ENCODE data around the gene DOK3.

DOK3 gene

DNA sequence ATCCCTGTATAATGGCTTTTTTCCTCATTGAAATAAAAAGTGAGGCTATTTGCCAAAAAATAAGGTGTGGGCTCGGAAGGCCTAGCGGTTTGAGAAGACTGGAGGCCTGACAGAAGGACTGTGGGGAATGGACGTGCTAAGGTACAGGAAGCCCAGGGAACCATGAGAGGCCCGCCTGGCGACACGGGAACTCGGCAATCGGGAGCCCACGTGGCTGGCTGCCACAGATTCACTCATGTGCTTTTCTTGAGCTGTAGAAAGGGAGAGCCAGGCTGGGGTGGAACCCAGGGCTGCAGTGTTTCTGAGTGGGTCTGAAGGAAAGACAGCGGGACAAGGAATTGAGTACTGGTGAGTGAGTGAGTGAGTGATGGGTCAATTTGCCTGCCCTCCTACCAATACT, 19.0 kb upstream of the DOK3 start:
- TF ChIP-seq POLR2A (IDR thresholded peaks at IDR 0.05; ENCODE audit: low read depth, low read length): no peak
- FAIRE-seq (no peak), DNase-seq (ENCODE audit: insufficient read length, low spot score) (no peak)

DNA sequence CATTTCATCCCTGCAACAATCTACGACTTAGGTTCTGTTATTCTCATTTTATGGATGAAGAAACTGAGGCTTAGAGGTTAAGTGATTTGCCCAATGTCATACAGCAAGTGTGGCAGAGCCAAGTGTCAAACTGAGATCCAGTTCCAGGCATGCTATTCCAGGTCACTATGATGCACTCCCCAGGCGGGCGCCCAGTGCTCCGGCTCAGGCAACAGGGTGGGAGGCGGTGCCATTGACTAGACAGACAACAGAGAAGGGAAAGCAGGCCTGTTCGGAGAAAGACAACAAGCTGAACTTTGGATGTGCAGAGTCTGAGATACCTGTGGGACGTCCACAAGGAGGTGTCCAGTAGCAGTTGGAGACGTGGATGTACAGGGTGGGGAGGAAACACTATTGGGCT, 18.0 kb upstream of the DOK3 start:
- DNase-seq (ENCODE audit: insufficient read length, low spot score) (no peak), FAIRE-seq (no peak)
- no peak for TF ChIP-seq POLR2A (IDR thresholded peaks at IDR 0.05; ENCODE audit: low read depth, low read length)

DNA sequence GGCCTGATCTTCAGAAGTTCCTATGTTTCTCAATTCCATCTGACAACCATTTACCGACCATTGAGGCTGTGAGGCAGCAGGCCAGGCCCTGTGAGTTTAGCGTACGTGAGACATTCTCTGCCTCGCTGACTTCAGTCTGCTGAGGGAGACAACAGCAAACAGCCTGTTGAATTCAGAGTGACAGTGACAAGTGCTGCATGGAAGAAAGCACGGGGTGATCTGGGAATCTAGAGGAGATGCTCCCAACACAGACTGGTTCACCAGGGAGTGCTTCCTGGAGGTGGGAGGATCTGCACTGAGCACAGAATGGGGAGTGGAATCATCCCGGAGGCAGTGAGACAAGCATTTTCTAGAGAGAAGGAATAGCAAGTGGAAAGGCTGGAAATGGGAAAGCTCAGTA, 17.2 kb upstream of the DOK3 start:
- DNase-seq (ENCODE audit: insufficient read length, low spot score): no peak
- FAIRE-seq: no peak
- TF ChIP-seq POLR2A (IDR thresholded peaks at IDR 0.05; ENCODE audit: low read depth, low read length): no peak

DNA sequence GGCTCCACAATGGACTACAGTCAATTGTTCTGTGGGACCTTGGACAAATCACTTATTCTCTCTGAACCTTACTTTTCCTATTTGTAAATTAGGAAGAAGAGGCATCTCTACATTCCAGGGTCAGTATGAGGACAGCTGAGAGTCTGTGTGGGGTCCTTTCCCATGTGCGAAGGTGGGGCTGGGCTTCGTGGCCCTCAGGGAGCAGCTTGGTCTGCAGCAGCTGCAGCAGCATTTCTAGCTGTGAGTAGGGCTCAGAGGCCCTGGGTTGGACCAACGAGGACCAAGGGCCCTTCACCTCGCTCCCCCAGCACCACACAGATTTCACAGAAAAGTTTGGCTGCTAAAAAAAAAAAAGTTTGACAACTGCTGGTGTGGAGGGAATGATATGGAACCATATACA, 16.6 kb upstream of the DOK3 start:
- DNase-seq (ENCODE audit: insufficient read length, low spot score) (no peak), FAIRE-seq (no peak)
- TF ChIP-seq POLR2A (IDR thresholded peaks at IDR 0.05; ENCODE audit: low read depth, low read length): no peak

DNA sequence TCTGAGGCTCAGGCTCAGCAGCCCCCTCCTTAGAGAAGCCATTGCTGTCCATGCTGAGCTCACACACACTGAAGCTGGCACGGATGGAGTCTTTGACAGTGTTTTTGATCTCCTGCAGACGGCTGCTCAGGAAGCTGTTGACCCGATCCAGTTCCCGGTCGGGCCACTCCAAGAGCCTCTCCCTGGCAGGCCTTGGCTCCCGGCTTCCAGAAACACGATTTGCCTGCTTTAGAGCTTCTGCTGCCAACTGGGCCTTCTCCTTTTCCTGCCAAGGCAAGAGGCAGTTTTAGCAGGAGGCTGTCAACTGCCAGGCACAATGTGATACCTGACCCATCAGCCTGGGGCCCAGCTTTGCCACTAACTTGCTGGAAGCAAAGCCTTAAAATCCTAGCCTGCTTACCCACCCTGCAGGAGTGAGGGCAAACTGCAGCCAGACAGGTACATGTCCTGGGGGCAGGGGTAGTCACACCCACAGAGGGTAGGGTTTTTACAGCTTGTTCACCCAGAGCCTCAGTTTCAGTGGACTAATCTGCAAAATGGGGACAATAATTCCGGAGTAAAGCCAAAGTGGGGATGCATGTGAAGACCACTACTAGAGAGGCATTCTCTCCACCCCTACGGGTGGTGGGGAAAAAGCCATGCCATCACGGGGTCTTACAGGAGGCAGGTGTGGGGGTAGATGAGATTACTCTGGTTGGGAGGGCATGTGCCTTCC, 15.5 kb upstream of the DOK3 start:
- TF ChIP-seq POLR2A (IDR thresholded peaks at IDR 0.05; ENCODE audit: low read depth, low read length): no peak
- DNase-seq (ENCODE audit: insufficient read length, low spot score) (no peak), FAIRE-seq (no peak)

DNA sequence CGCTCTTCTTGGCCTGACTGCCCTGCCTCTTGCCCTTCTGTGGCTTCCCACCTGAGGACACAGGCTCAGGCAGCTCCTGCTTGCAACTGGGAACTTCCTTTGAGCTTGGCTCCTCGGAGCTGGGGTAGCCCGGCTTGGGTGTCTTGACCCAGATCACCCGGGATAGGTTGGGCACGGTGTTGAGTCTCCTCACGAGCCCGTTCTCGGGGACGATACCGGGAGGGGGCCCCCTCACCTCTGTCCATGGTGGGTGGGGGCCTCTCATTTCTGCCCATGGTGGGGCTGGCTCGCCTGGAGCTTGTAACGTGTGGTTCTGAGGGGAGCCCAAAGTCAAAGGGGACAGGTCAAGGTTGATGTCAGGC, 14.9 kb upstream of the DOK3 start:
- DNase-seq (ENCODE audit: insufficient read length, low spot score) (no peak), FAIRE-seq (no peak)
- no peak for TF ChIP-seq POLR2A (IDR thresholded peaks at IDR 0.05; ENCODE audit: low read depth, low read length)

DNA sequence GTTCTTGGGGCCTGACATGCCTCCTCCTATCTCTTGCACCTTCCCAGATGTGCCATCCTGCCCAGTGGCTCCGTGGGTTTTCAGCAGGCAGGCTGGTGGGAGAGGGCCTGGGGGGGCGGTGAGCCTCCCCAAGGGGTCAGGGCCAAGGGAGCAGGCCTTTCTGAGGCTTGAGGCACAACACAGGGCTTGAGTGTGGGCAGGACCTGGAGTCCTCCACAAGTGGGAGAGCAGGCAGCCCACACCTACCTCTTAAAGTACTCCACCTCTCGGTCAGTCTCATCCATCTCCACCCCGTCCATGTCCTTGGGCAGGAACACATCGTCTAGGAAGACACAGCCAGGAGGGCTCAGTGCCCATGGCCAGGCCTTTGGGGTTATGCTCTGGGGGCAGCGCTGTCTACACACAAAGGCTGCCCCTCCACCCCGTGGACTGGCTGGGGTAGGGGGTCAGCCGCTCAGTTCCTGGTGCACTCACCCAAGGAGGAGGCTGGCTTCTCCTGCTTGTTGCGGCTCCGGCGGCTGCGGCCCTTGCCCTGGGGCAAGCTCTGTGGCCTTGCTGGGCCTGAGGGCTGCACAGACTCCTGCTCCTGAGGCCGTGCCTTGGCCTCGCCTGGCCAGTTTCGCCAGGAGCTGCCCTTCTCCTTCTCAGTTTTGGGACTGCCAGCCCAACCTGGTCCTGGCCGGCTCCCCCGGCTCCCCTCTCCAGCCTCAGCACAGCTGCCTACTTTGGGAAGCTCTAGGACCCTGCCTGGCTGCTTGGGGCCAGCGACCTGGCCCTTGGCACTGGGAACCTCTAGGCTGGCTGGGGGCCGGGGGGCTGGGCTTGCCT, 14.3 kb upstream of the DOK3 start:
- FAIRE-seq: no peak
- DNase-seq (ENCODE audit: insufficient read length, low spot score): no peak
- no peak for TF ChIP-seq POLR2A (IDR thresholded peaks at IDR 0.05; ENCODE audit: low read depth, low read length)

DNA sequence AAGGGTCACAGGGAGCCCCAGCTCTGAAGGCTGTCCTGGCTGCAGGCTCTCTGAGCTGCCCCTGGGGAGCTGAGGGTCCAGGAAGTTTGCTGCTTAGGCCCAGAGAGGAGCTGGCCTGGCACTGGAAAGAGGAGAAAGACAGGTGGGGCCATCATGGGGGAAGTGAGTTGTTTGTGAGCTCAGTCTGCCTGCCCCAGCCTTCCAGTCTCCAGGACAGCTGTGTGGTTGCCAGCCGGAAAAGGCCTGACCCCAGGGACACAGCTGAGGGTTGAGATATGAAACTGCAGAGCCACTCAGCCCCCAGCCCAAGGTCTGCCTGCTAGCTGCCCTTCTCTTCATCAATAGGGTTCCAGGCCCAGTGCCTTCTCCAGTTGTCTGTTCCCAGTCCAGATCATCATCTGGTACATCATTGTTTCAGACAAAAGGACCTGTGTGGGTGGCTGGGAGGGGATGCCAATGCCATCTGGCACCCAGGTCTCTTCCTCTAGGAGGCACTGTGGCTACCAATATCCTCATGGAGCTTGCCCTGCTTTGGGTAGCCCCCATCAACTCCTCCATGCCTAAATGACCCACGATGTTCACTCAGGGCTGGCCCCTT, 11.4 kb upstream of the DOK3 start:
- no peak for TF ChIP-seq POLR2A (IDR thresholded peaks at IDR 0.05; ENCODE audit: low read depth, low read length)
- FAIRE-seq: no peak
- DNase-seq (ENCODE audit: insufficient read length, low spot score): no peak

DNA sequence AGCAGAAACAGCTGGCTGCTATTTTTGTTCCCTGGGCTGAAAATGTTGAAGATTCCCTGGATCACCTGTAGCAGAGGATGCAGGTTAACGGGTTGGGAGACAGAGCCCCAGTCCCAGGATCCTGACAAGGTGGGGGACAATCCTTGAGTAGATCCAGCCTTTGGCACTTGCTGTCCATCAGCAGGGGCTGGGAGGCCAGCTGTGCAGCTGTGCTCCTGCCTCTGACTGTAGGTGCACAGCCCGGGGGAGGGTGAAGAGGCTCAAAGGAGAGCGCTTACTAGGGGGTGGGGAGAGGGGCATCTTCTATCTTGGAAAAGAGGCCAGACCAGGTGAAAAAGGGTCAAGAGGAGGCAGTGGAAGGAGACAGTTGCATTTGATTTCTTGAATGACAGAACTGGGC, 10.6 kb upstream of the DOK3 start:
- DNase-seq (ENCODE audit: insufficient read length, low spot score) (no peak), FAIRE-seq (no peak)
- no peak for TF ChIP-seq POLR2A (IDR thresholded peaks at IDR 0.05; ENCODE audit: low read depth, low read length)

DNA sequence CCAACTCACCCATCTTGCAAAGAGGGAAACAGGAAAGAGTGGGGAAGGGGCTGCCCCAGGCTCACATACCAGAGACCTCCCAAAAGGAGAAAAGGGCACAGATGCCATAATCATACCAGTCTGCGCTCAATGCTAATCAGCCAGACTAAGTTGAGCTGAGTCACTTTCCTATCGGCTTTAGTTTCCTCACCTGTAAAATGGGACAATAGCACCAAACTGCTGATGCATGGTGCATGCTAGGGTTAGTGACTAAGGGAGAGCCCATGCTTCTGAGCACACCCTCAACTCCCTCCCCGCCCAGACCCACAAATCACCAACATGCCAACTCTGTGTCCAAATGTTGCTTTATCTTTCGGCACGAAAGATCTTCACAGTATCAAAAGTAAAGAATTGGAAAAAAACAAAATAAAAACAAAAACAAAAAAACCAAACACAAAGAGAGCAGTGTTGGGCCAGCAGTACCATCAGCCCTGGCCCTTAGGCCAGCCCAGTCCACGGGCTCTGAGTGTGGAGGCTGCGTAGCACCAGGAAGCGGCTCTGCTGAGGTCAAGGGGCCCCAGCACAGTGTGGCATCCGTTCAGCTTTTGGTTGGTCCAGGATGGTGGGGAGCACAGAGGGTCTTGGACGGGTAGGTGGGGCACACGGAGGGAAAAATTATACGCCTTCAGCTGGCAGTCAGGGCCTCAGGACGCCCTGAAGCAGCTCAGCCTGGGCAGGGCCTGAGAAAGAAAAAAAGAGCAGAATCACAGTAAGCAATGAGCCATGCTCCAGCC, 10.0 kb upstream of the DOK3 start:
- FAIRE-seq: no peak
- no peak for TF ChIP-seq POLR2A (IDR thresholded peaks at IDR 0.05; ENCODE audit: low read depth, low read length)
- no peak for DNase-seq (ENCODE audit: insufficient read length, low spot score)

DNA sequence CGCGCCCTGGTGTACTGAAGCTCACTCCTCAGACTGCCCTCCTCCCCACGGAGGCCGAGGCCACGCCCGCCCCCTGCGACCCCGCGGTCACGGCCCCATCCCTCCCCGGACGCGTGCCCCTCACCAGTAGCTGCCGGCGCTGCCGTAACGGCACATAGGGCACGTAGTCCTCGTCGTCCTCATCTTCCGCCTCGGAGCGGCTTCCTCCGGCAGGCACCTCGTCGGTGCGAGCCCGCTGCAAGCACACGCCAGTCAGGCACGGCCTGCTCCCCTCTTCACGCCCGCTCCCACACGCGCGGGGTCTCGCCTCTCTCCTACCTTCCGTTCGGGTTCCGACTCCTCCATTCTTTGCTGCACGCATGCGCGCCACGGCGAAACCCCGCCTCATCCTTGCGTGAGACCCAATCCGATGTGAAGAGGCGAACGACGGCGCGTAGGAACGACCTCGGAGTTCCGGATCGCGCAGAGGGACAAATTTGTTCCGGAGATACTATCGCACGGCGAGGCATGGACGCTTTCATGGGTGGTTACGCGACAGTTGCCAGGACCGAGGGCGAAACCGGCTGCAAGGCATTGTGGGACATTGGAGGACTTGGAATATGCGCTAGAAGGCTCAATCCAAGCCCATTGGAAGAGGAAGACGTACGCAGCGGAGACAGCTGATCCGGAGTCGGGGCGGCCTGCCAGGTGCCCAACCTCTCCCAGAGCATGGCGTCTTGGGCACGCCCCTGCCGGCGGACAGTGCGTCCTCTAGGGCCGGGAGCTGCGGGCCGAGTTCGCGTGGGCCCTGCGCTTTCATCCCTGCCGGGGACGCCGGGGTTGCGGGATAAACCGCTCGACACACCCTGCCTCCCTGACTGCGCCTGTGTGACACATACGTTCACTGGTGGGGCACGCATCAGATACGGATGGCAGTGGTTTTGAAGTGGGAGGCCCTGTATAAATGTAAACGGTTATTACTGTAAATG, 7.3 kb upstream of the DOK3 start, which contains the start of gene DDX41:
DDX41 (minus strand) TSS at position 361 of the 968 bp plus-strand sequence; CDS start at position 345, 16 bp downstream.
- FAIRE-seq (peak; percentile 84), DNase-seq (ENCODE audit: insufficient read length, low spot score) (peak; percentile 97)

DNA sequence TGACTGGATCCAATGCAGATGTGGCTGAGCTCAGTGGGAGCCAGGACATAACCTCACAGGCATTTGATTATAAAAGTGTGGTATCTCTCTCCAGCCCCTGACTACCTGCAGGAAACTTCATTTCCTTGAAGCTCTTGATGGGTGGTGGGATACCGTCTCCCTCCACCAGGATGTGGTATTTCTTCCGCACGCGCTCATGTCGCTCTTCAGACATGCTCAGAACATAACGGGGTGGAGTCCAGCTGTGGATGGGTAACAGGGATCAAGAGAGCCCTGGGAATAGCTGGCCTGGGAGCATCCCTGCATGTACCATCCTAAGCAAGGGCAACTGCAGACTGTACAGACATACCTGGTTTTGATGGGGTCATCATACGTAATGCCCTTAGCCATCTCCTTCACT, 6.0 kb upstream of the DOK3 start:
- FAIRE-seq (no peak), DNase-seq (ENCODE audit: insufficient read length, low spot score) (no peak)
- TF ChIP-seq POLR2A (IDR thresholded peaks at IDR 0.05; ENCODE audit: low read depth, low read length): no peak

More for the DNA sequence above, 7.3 kb upstream of the DOK3 start, which contains the start of gene DDX41:
- peak; percentile 88 for TF ChIP-seq POLR2A (IDR thresholded peaks at IDR 0.05; ENCODE audit: low read depth, low read length)

DNA sequence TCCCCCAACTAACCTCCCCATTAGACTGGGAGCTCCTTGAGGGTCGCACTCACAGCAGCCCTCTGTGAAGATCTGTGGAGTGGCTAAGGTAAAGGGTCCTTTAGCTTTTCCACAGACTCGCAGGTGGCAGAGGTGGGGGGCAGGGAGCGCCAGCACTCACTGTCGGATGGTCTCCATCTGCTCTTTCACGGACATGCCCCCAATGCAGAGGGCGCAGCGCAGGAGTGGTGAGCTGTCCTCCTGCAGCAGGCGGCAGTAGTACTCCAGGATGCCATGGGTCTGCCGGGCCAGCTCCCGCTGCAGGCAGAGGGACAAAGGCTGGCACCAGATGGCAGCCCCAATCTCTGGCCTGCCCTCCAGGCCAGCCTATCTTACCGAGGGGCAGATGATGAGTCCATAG, 4.9 kb upstream of the DOK3 start:
- no peak for TF ChIP-seq POLR2A (IDR thresholded peaks at IDR 0.05; ENCODE audit: low read depth, low read length)
- no peak for FAIRE-seq
- DNase-seq (ENCODE audit: insufficient read length, low spot score): no peak

Data from H54 (cell line).